Fibroblast of lung (primary cell): ENCODE measurements around the gene ANKH.
"Not testable (repeated sequence)": the region's sequence is repeated elsewhere in the genome, so short reads cannot be mapped to it uniquely, and the experiment has no call there.

Experiments used
- CTCF ChIP-seq, 2 donors: IDR thresholded peaks in 1 of 2; conservative IDR thresholded peaks in 1 of 2; 1 replicate in 1 of 2; 2 replicates in 1 of 2; pipeline ENCODE4 v1.5.1; 2011 to 2012; ENCODE audit warnings: low read length in 2 of 2, control low read depth in 1 of 2, inconsistent platforms in 1 of 2, low read depth in 1 of 2, mild to moderate bottlenecking in 1 of 2
- EZH2 ChIP-seq: IDR thresholded peaks from 2 replicates; pipeline ENCODE4 v1.5.1; 2012; ENCODE audit warnings: low read length, control low read depth, mild to moderate bottlenecking; ENCODE audit errors: missing control alignments

GRCh38 chr5:14817762-14818136, 53.8 kb downstream of the ANKH start:
- TF ChIP-seq EZH2; CTCF (conservative IDR thresholded peaks at IDR 0.05 in 1 of 2, IDR thresholded peaks at IDR 0.05 in 1 of 2; ENCODE audit: low read depth in 1 of 2, low read length in 2 of 2): not testable (repeated sequence)
